OCI-M2 (cell line): ENCODE measurements around the gene ZDHHC12.

Source experiments
- DNase-seq: peaks from one replicate; lab custom pipeline; 2025; ENCODE audit not compliant: unreplicated experiment; lab: John Stamatoyannopoulos, UW

Gene ZDHHC12

GRCh38 chr9:128688501-128689292 is 35.2 kb downstream of the ZDHHC12 start, which contains the start of gene SET:
SET (plus strand) TSS chr9:128689222; CDS start chr9:128689583, 361 bp downstream.
- DNase-seq, result peak; percentile 64

- no peak for DNase-seq
Observed at GRCh38 chr9:128687453-128687852, 36.5 kb downstream of the ZDHHC12 start.

DNA sequence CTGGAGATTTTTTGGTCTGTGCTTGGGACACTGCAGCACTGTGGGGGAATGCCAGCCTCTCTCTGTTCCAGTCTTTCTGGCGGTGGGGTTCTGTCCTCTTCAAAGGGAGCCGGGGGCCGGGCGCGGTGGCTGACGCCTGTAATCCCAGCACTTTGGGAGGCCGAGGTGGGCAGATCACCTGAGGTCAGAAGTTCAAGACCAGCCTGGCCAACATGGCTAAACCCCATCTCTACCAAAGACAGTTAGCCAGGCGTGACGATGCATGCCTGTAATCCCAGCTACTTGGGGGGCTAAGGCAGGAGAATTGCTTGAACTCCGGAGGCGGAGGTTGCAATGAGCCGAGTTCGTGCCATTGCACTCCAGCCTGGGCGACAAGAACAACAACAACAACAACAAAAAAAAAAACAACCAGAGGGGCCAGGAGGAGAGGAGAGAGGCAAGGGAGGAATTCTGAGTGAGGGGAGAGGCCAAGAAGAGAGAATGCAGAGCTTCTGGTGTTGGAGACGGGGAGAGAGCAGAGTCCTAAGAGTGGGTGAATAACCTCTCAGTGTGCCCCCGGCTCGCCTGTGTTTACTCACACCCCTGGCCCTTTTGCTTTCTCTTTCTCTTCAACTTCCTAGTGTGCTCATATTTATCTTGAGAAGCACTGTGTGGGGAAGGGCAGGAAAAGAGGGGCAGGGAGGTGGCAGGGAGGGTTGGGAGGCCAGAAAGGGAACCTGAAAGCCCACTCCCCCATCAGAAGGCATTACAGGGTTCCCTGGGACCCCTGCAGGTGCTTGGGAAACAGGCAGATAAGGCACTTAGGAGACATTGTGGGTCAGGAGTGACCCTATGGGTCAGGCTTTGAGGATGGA is 38.1 kb downstream of the ZDHHC12 start:
- no peak for DNase-seq

DNA sequence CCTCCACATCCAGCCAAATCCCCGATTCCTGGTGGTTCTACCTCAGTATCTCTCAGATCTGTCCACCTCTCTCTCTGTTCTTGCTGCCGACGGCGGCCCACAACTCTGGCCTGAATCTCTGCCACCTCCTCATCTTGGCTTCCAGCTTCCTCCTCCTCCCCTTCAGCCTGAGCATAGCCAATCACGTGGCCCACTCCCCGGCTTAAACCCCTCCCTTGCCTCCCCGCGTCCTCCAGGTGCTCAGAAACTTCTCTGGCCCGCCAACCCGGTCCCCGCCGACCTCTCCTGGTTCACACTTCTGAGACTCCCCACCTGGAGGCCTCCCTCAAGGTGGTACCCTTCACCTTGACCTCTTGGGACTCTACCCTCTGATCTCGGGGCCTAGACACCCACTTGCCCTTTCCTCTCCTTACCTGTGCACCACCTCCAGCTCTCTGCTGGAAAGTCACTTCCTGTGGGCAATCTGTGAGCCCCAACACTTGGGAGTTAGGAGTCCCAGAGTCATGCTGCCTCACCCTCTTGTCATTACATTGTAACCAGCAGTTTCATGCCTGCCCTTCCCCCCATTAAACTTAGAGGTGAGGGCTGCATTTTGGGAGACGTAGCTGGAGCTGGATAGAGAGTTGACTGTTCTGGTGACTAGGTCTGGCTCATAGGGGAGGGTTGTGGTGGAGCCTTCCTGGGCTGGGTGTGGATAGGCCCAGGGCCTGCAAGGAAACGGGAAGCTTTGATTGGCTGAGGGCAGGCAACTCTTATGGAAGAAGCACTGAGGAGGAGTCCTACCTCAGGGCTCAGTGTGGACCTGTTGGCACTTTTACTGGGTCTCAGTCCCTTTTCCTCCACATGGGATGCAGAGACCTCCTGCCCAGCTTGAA is 39.4 kb downstream of the ZDHHC12 start:
- no peak for DNase-seq

DNA sequence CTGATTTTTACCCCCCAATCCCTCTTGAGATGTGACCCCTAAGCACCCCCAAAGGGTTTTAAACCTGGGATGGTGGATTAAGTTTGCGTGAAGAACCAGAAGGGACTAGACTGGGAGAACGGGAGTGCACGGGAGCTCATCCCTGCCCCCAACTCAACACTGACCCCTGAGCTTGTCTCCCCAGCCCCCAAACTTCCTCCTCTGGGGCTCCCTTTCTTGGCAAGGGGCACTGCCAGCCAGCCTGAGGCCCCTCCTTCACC is 39.9 kb downstream of the ZDHHC12 start:
- DNase-seq, result no peak

DNA sequence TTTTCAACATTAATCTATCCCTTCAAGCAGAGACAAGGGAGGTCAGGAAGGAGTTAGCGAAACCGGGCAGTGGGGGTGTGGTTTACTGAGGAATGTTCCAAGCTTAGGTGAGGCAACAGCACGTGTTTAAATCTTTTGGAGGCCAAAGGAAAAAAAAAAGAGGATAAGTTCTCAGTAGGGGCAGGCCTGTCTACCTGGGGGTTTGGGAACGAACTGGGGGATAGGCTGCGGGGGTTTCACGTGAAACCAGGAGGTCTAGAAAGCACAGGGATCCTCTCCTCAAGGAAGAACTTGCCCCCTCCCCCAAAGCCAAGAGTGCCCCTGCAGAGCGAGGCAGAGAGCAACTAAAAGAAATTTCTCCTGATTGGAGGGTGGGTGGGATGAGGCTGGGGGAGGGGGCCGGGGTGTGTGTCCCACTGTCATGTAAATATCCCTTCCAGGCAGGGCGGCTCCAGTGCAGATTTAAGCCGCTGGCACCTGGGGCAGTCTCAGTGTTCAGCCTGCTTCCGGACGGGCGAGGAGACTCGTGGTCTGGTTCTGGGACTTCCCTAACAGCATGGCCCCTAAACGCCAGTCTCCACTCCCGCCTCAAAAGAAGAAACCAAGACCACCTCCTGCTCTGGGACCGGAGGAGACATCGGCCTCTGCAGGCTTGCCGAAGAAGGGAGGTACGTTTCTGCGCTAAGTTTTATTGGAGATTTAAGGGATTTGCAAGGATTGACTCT is 40.4 kb downstream of the ZDHHC12 start:
- DNase-seq, result no peak

GRCh38 chr9:128677794-128678193 is 46.1 kb downstream of the ZDHHC12 start:
- no peak for DNase-seq

DNA sequence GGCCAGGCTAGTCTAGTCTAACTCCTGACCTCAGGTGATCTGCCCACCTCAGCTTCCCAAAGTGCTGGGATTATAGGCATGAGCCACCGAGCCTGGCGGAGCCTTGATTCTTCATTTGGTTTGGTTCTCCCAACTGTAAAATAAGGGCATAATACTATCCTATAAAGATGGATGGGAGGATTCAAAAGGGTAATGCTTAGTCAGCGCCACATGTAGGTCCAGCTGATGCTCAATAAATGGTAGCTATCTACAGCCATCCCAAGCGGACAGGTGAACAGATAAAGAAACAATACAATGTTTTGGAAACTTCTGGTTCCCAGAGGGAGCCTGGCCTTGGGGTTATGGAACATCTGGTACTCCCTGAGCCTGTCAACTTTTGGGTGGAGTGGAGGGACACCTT is 48.5 kb downstream of the ZDHHC12 start:
- DNase-seq, result no peak
